ENCODE results near the gene UROS. TPM values are rescaled to one million over a fixed set of nuclear protein-coding genes. Genes with fewer than 3 reads are reported as not detected.

Gene UROS
- total and polyA plus RNA-seq, 2 of the 4 experiments (the other 2 are of a cell fraction), result 48.7 to 56.5 TPM

GRCh38 chr10:125802131-125802530, 20.9 kb downstream of the UROS start:
- POLR2A ChIA-PET (ENCODE audit: unreplicated experiment), result no interaction called here
- H3K14ac ChIP-seq (replicated peaks; ENCODE audit: low read depth, low read length), result no peak overlapping the region
- BruUV-seq (replicated peaks), result no TSS peak
- H3K4ac ChIP-seq (ENCODE audit: low read depth, low read length), result no peak overlapping the region
- dilution Hi-C loops (cut with HindIII; ENCODE audit: low sequenced_read_pairs, unreplicated experiment) (no loop called here), in situ Hi-C loops (cut with MboI; ENCODE audit: low sequenced_read_pairs) (no loop called here), intact Hi-C loops (cut with micrococcal nuclease) (no loop called here)
- no peak overlapping the region for H2AFZ ChIP-seq (replicated peaks; ENCODE audit: low read length, poor library complexity)
- no peaks in the 10 kb centered on the region for H4K20me1 ChIP-seq (ENCODE audit: insufficient read depth, low read length)
- H4K91ac ChIP-seq (ENCODE audit: insufficient read depth, low read depth, low read length), result no peak overlapping the region
- TF ChIP-seq SMC3 (IDR thresholded peaks at IDR 0.05; ENCODE audit: low read depth, low read length) (no peak), MAZ (IDR thresholded peaks at IDR 0.05; ENCODE audit: borderline replicate concordance, low read depth, low read length) (no peak), CHD1 (IDR thresholded peaks at IDR 0.05; ENCODE audit: low read depth, low read length) (no peak), POLR2A (IDR thresholded peaks at IDR 0.05; ENCODE audit: low read depth, low read length) (no peak), RFX5 (IDR thresholded peaks at IDR 0.05; ENCODE audit: low read depth, low read length) (no peak), ELK1 (IDR thresholded peaks at IDR 0.05; ENCODE audit: borderline replicate concordance, low read depth, low read length) (no peak), CEBPB (IDR thresholded peaks at IDR 0.05; ENCODE audit: low read depth, low read length) (no peak), CTCF (conservative IDR thresholded peaks at IDR 0.05; ENCODE audit: low read depth, low read length) (no peak), MXI1 (IDR thresholded peaks at IDR 0.05; ENCODE audit: borderline replicate concordance, low read depth, low read length) (no peak), MAFK (IDR thresholded peaks at IDR 0.05; ENCODE audit: low read depth, low read length) (no peak), RAD21 (IDR thresholded peaks at IDR 0.05; ENCODE audit: low read length) (no peak), RCOR1 (IDR thresholded peaks at IDR 0.05; ENCODE audit: insufficient replicate concordance, low read length) (no peak), NFE2L2 (IDR thresholded peaks at IDR 0.05; ENCODE audit: low read depth, low read length) (no peak), BHLHE40 (IDR thresholded peaks at IDR 0.05; ENCODE audit: low read depth, low read length) (no peak), FOS (IDR thresholded peaks at IDR 0.05; ENCODE audit: low read depth, low read length) (no peak)
- TF ChIP-seq, protein P1, sequence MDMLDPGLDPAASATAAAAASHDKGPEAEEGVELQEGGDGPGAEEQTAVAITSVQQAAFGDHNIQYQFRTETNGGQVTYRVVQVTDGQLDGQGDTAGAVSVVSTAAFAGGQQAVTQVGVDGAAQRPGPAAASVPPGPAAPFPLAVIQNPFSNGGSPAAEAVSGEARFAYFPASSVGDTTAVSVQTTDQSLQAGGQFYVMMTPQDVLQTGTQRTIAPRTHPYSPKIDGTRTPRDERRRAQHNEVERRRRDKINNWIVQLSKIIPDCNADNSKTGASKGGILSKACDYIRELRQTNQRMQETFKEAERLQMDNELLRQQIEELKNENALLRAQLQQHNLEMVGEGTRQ (IDR thresholded peaks at IDR 0.05; ENCODE audit: low read depth, low read length), result no peak
- no peak overlapping the region for H2BK20ac ChIP-seq (ENCODE audit: low read depth, low read length)
- H3K27me3 ChIP-seq (ENCODE audit: control insufficient read depth, insufficient read depth, low read length), result no peaks in the 10 kb centered on the region
- no peak overlapping the region for H3K27ac ChIP-seq (ENCODE audit: insufficient read depth, low read length)
- no peak overlapping the region for H2AK5ac ChIP-seq (ENCODE audit: low read depth, low read length)
- no peak for DNase-seq
- H2AK9ac ChIP-seq (replicated peaks; ENCODE audit: low read depth, low read length, poor library complexity), result no peak overlapping the region
- H2BK15ac ChIP-seq (ENCODE audit: low read depth, low read length), result no peak overlapping the region
- no peak overlapping the region for H3K9ac ChIP-seq (ENCODE audit: low read depth, low read length)
- no peaks in the 10 kb centered on the region for H3K79me1 ChIP-seq (ENCODE audit: low read depth in 1 of 2, low read length in 2 of 2)
- CTCF ChIA-PET, result no interaction called here
- no peak overlapping the region for H3K4me3 ChIP-seq (ENCODE audit: insufficient read depth, low read depth, low read length)
- no peak overlapping the region for H2BK120ac ChIP-seq (ENCODE audit: low read depth, low read length)
- no peak overlapping the region for H2BK5ac ChIP-seq (ENCODE audit: low read depth, low read length, poor library complexity, severe bottlenecking)
- H3K18ac ChIP-seq (ENCODE audit: low read depth, low read length), result no peak overlapping the region
- H3K56ac ChIP-seq (ENCODE audit: extremely low read depth, insufficient read depth, low read length), result no peak overlapping the region
- peaks cover 29% of the 10 kb centered on the region for H3K36me3 ChIP-seq (ENCODE audit: control insufficient read depth, insufficient read depth, low read length)
- H3K23ac ChIP-seq (ENCODE audit: low read depth, low read length), result no peak overlapping the region
- 86% methylated on average over 4 of the region's 5 CpGs; no CpG with 5 or more reads in 1 of the 2 experiments for WGBS, 2 experiments (ENCODE audit: extremely low coverage in 2 of 2, insufficient read length in 1 of 2)
- H4K5ac ChIP-seq (ENCODE audit: low read depth, low read length), result no peak overlapping the region
- H3K4me1 ChIP-seq (ENCODE audit: control insufficient read depth, insufficient read depth, low read length), result no peaks in the 10 kb centered on the region
- H4K8ac ChIP-seq (ENCODE audit: low read depth in 2 of 2, low read length in 2 of 2), result no peak overlapping the region
- no peak overlapping the region for H3K4me2 ChIP-seq (ENCODE audit: low read depth, low read length)
- H3K9me3 ChIP-seq (ENCODE audit: control insufficient read depth, insufficient read depth, low read length), result no peaks in the 10 kb centered on the region
- no peak for ATAC-seq (ENCODE audit: low read depth)
- no peaks in the 10 kb centered on the region; the same call in 1 of the 2 replicates for H3K9me1 ChIP-seq (ENCODE audit: insufficient read depth, low read length)

Data from IMR-90 (cell line).